ENCODE measurements around the gene CHRNB2. TPM values are rescaled to one million over a fixed set of nuclear protein-coding genes. Genes with fewer than 3 reads are reported as not detected.

CHRNB2 gene
- total RNA-seq, 1 experiment from 2014 or later, result not detected

DNA sequence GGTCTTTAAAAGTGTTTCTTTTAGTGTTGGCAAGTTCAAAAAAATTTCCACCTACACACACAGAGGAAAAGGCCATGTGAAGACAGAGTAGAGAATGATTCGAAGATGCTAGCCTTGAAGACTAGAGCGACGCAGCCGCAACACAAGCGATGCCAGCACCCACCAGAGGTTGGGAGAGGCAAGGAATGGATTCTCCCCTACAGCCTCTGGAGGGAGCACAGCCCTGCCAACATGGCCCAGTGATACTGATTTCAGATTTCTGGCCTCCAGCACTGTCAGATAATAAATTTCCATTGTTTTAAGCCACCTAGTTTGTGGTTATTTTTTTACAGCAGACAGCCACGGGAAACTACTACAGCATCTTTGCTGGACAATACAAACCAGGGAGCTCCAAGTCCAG, 47.3 kb downstream of the CHRNB2 start:
- Histone ChIP-seq H3K36me3 (ENCODE audit: low read depth) (no peaks in the 10 kb centered on the region), H3K4me2 (no peak overlapping the region), H2AFZ (no peak overlapping the region), H3K9me3 (ENCODE audit: insufficient read depth, low read depth) (no peaks in the 10 kb centered on the region), H3K9me2 (ENCODE audit: insufficient read depth) (no peaks in the 10 kb centered on the region), H3F3A (ENCODE audit: insufficient read depth, low read depth) (peaks cover 5% of the 10 kb centered on the region; the same call in 1 of the 2 replicates), H3K4me1 (replicated peaks; ENCODE audit: insufficient read depth) (no peaks in the 10 kb centered on the region), H3K4me3 (no peak overlapping the region), H3K79me2 (ENCODE audit: low read depth) (peaks cover 48% of the 10 kb centered on the region), H3K27ac (no peak overlapping the region), H4K20me1 (ENCODE audit: insufficient read depth) (peaks cover 10% of the 10 kb centered on the region), H3K27me3 (ENCODE audit: insufficient read depth, low read depth) (no peaks in the 10 kb centered on the region)
- ChIA-PET CTCF (no interaction called here), POLR2A (ENCODE audit: unreplicated experiment) (no interaction called here)
- intact Hi-C loops (cut with micrococcal nuclease; ENCODE audit: unreplicated experiment), result no loop called here
- TF ChIP-seq CTCF (conservative IDR thresholded peaks at IDR 0.05) (no peak), EZH2 (IDR thresholded peaks at IDR 0.05; ENCODE audit: low read depth) (no peak)
- no TSS peak for BruUV-seq (replicated peaks)
- no peak for DNase-seq

- Histone ChIP-seq H3K27ac (no peak overlapping the region), H3F3A (ENCODE audit: insufficient read depth, low read depth) (peaks cover under 1% of the 10 kb centered on the region; the same call in 1 of the 2 replicates), H3K9me3 (ENCODE audit: insufficient read depth, low read depth) (no peaks in the 10 kb centered on the region), H3K27me3 (ENCODE audit: insufficient read depth, low read depth) (no peaks in the 10 kb centered on the region), H2AFZ (no peak overlapping the region), H3K79me2 (ENCODE audit: low read depth) (peaks cover 48% of the 10 kb centered on the region), H3K4me3 (no peak overlapping the region), H3K36me3 (ENCODE audit: low read depth) (no peaks in the 10 kb centered on the region), H4K20me1 (ENCODE audit: insufficient read depth) (peaks cover 14% of the 10 kb centered on the region), H3K9me2 (ENCODE audit: insufficient read depth) (no peaks in the 10 kb centered on the region), H3K4me1 (replicated peaks; ENCODE audit: insufficient read depth) (no peaks in the 10 kb centered on the region), H3K4me2 (no peak overlapping the region)
- intact Hi-C loops (cut with micrococcal nuclease; ENCODE audit: unreplicated experiment), result no loop called here
- POLR2A ChIA-PET (ENCODE audit: unreplicated experiment), result no interaction called here
- CTCF ChIA-PET, result no interaction called here
- no TSS peak for BruUV-seq (replicated peaks)
- no peak for DNase-seq
- TF ChIP-seq EZH2 (IDR thresholded peaks at IDR 0.05; ENCODE audit: low read depth) (no peak), CTCF (conservative IDR thresholded peaks at IDR 0.05) (no peak)
These were observed 47.8 kb downstream of the CHRNB2 start for GRCh38 chr1:154615411-154615810.

- Histone ChIP-seq H2AFZ (no peak overlapping the region), H3K4me1 (replicated peaks; ENCODE audit: insufficient read depth) (no peaks in the 10 kb centered on the region), H3F3A (ENCODE audit: insufficient read depth, low read depth) (no peaks in the 10 kb centered on the region), H3K4me3 (no peak overlapping the region), H3K36me3 (ENCODE audit: low read depth) (no peaks in the 10 kb centered on the region), H3K4me2 (no peak overlapping the region), H3K27ac (no peak overlapping the region), H3K79me2 (ENCODE audit: low read depth) (peaks cover 52% of the 10 kb centered on the region), H3K9me2 (ENCODE audit: insufficient read depth) (no peaks in the 10 kb centered on the region), H4K20me1 (ENCODE audit: insufficient read depth) (peaks cover 17% of the 10 kb centered on the region), H3K9me3 (ENCODE audit: insufficient read depth, low read depth) (no peaks in the 10 kb centered on the region), H3K27me3 (ENCODE audit: insufficient read depth, low read depth) (no peaks in the 10 kb centered on the region)
- no peak for TF ChIP-seq CTCF (conservative IDR thresholded peaks at IDR 0.05)
- no peak for TF ChIP-seq EZH2 (IDR thresholded peaks at IDR 0.05; ENCODE audit: low read depth)
- ChIA-PET POLR2A (ENCODE audit: unreplicated experiment) (no interaction called here), CTCF (no interaction called here)
- no peak for DNase-seq
- intact Hi-C loops (cut with micrococcal nuclease; ENCODE audit: unreplicated experiment), result no loop called here
- BruUV-seq (replicated peaks), result no TSS peak
These were observed 49.2 kb downstream of the CHRNB2 start for GRCh38 chr1:154616659-154617345.
